Breast epithelium (tissue), 3 donors: Measurements from ENCODE around the gene EFHC2.

ENCODE experiments used
- CTCF ChIP-seq, 3 donors: fragments of 450-650 bp; IDR thresholded peaks; one replicate each; pipeline ENCODE4 v1.5.1; 2016 to 2017; ENCODE audit warnings: antibody characterized with exemption in 3 of 3, mild to moderate bottlenecking in 3 of 3, moderate library complexity in 3 of 3
- POLR2A ChIP-seq: fragments of 450-650 bp; IDR thresholded peaks from one replicate; pipeline ENCODE4 v1.6.1; 2016; ENCODE audit warnings: antibody characterized with exemption, mild to moderate bottlenecking, moderate library complexity

GRCh38 chrX:44317181-44317580 is 26.3 kb downstream of the EFHC2 start:
- TF ChIP-seq CTCF (IDR thresholded peaks at IDR 0.05) (no peak), POLR2A (no peak)
